Fibroblast of pulmonary artery (primary cell): ENCODE data around the gene SRGN.
A peak's percentile ranks its signal among the peaks of the same experiment; 100 is the strongest.

Experiments
- DNase-seq: peaks from one replicate; pipeline ENCODE4 v3.0.0-alpha.2; 2010; ENCODE audit warnings: low read depth
- H3K4me3 ChIP-seq: replicated peaks from 2 replicates; pipeline ENCODE4 v1.5.1; 2011; ENCODE audit warnings: low read depth, mild to moderate bottlenecking, control low read depth, low read length, moderate library complexity
- CTCF ChIP-seq: IDR thresholded peaks from 2 replicates; pipeline ENCODE4 v1.5.1; 2011; ENCODE audit warnings: mild to moderate bottlenecking, control low read depth, low read length, inconsistent platforms; ENCODE audit errors: missing control alignments

SRGN gene

GRCh38 chr10:69107176-69107490, 19.2 kb downstream of the SRGN start:
- no peak overlapping the region for H3K4me3 ChIP-seq
- no peak for TF ChIP-seq CTCF
- DNase-seq: no peak

- no peak overlapping the region for H3K4me3 ChIP-seq
- TF ChIP-seq CTCF: no peak
- DNase-seq: no peak
These were observed 19.8 kb downstream of the SRGN start for GRCh38 chr10:69107699-69108098.

- no peak for DNase-seq
- no peak for TF ChIP-seq CTCF
- no peak overlapping the region for H3K4me3 ChIP-seq
These were observed 32.0 kb downstream of the SRGN start for GRCh38 chr10:69119896-69120295.

GRCh38 chr10:69123306-69123746, 35.4 kb downstream of the SRGN start:
- peak overlapping the region; percentile 95 for H3K4me3 ChIP-seq
- peak; percentile 75 for DNase-seq
- peak; percentile 45 for TF ChIP-seq CTCF

- H3K4me3 ChIP-seq: peak within 1 kb of the TSS; percentile 95
- TF ChIP-seq CTCF: no peak
These were observed 36.1 kb downstream of the SRGN start, which contains the start of gene VPS26A for GRCh38 chr10:69123747-69124562. VPS26A (plus strand) TSS chr10:69124178; CDS start chr10:69124278, 100 bp downstream.

DNA sequence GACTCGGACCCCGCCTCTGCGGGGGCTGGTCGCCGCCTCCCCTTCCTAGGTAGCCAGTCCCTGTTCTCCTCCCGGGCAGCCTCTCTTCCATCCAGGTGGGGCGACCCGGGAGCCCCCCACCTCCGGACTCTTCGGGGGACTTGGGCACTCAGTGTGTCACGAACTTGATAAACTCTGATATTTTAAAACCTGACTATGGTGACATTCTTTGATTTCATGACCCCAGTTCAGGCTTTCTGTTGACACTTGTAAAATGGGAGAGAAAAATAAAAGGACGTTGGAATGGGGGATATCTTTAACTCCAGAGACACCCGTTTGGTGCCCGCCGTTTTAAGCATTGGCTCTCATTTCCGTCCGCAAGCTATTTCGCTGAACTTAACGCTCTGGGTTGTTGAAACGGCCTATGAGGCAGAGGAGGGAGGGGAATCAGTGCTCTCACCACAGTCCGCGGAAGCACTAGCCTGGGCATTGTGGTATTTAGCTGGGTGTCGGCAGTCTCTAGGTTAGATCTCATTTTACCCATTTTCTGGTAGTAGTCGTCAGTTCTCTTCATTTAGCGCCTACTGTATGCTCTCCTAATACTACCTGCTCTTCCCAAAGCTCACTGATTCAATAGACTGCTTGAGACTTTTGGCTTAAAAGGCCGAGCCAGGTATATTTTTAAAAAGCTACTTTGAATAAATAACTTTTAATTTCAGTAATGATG, 36.8 kb downstream of the SRGN start:
- peak; percentile 67 for DNase-seq
- TF ChIP-seq CTCF: no peak
- H3K4me3 ChIP-seq: peak overlapping the region; percentile 95

More at GRCh38 chr10:69123747-69124562, 36.1 kb downstream of the SRGN start, which contains the start of gene VPS26A:
- peak; percentile 98 for DNase-seq
